ENCODE results near the gene SLC1A1.
"Not testable (repeated sequence)": the region's sequence is repeated elsewhere in the genome, so short reads cannot be mapped to it uniquely, and the experiment has no call there.

Gene SLC1A1

DNA sequence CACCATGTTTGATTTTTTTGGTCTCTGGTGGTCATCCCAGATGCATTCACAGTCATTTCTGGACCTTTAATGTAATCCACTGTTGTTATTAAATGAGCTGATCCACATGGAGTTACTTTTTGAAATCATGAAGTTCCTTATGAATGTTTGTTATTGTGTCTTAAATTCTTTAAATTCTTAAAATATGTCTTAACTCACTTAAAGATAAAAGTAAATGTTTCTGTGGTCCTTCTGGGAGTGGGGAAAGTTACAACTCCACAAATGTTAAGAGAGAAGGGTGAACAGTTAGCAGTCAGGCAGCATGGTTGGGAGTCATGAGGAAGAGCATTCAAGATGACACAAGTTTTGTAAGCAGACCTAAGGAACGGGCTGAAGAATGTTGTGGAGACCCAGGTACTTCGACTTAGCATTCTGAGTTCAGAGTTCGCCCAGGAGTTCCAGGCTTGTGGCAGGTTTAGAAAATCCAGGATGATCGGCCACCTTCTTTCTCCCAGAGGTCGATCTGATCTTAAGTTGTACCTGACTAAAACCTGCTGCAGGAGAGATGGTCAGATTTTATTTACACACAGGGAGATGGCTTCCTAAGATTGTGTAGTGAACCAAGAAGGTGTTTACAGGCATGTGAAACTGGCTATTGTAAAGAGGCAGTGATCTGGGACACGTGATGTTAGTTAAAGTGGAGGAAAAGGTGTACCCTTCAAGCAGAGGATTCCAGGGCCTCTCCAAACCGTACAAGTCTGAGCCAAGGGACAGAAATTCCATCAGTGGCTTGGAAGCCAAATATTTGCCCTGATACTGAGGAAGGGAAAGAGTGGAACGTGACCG, 17.2 kb downstream of the SLC1A1 start:
- no peak for FAIRE-seq

- no peak for FAIRE-seq
Observed at GRCh38 chr9:4508246-4508906, 18.1 kb downstream of the SLC1A1 start.

DNA sequence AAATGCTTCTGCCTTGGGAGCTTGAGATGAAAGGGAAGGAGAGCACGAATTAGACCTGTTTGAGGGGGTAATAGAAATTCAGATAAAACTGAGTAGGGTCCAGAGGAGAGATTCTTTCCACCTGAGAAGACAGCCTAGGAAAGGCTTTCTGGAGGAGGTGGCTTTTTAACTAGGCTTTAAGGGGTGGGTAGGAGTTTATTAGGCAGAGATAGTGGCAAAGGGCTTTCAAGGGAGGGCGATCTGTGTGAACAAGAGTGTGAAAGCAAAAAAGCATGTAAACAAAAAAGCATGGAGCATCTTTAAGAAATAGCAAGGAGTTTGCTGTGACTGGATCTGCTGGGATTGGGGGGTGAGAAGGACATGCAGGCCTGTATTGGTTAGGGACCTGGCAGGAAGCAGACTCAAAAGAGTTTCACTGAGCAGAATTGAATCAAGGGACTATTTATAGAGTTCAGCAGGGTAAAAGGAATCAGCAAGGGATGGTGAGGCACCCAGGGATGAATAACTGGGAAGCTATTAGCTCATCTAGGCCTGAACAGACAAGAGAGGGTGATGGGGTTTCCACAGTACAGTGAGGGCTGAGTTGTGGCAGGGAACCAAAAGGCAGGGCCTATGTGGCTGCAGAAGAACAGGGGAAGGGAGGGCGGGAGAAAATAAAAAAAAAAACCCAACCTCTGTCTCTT, 18.8 kb downstream of the SLC1A1 start:
- FAIRE-seq, result no peak

- FAIRE-seq, result no peak
Observed at GRCh38 chr9:4509590-4509984, 19.3 kb downstream of the SLC1A1 start.

DNA sequence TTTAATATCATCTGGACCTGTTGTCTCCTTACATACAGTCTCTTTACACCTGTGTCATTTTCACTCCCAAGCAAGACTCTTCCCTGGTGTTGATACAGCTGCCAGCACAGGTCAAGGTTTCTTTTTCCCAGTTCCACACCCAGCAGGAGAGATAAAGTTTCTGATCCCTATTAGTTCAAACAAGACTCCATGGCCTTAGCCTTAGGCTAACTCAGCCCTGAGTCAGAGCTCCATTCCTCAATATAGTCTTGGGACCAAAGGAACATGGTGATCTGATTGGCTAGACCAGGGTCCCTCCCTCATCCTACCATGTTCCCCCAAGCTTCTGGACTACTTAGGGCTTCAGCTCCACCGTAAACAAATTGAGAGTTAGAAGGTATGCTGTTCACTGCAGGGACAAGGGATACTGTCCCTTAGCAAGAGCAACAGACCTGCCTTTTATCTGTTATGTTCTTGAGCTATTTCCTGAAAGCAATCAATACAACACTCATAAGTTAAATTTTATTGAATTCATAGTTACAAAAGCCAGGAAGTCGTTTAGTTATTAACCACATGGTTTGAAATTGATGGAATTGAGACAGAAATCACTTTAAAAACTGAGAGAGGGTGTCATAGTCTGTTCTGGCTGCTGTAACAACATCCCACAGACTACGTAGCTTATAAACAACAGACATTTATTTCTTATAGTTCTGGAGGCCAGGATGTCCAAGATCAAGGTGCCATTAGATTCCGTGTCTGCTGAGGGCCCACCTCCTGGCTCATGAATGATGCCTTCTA, 20.5 kb downstream of the SLC1A1 start:
- FAIRE-seq, result no peak

DNA sequence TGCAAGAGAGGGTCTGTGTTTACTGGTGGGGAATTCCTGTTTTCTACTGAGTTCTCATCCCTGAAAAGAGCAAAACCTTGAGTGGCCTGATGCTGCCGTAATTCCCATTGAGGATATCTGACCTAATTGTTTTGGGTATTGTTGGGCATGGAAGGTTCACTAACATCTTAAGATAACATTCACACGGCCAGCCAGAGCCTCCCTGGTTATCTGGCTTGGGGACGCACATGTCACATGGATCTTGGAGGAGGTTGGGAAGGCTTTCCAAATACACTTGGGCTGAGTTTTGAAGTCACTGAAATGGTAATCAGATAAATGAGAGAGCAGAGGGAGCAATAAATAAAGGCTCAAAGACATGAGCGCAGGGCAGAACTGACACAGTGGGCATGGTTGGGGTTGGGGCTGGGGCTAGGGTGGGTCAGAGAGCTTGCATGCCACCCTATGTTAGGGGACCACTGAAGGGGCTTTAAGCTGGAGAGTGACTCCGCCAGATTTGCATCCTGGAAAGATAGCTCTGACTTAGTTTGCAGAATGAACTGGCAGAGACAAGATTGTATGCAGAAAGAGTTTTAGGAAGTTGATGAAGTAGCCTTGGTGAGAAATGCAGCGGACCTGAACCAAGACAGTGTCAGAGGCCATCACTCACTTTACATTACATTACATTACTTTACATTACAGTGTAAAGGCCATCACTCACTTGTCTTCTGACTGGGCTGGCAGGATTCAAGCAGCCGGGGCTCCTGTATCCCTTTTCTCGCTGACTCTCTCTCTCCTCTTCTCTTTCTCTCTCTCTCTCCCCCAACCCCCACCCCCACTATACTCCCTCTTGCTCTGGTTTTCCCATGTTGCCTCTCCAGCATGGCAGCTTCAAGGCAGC, 24.2 kb downstream of the SLC1A1 start:
- no peak for FAIRE-seq

DNA sequence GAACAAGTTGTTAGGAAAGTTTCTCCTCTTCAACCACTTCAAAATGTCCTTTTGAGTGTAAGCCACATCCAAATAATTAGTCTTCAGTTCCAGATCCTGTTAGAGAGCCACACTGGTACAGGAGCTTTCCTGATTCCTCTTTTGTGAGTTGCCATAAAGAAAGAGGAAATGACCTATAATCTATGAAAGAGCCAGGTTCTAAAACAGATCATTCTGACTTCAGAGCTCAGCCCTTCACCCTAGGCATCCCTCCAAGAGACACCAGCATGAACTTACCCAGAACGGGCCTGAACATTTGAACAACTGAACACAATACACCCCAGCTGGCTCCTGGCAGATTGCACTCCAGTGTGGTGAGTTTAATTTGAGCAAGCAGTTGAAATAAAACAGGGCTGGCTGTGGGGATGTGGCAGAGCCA, 25.7 kb downstream of the SLC1A1 start:
- no peak for FAIRE-seq

DNA sequence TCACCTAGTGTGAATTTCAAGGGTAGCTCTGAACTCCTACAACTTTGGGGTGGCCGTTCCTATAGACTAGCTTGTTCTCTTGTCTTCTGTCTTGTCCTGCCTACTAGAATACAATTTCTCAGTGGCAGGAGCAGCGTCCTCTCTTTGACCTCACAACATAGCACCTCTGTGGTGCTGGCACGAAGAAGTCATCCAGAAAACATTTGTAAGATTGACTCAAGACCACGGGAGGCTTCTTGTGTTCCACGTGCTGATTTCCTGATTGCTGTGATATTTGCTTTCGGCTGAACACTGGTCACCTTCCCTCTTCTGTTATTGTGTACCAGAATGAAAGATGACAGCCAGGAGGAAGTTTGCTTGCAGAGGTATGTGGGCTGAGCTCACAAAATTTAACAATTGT, 27.0 kb downstream of the SLC1A1 start:
- no peak for FAIRE-seq

DNA sequence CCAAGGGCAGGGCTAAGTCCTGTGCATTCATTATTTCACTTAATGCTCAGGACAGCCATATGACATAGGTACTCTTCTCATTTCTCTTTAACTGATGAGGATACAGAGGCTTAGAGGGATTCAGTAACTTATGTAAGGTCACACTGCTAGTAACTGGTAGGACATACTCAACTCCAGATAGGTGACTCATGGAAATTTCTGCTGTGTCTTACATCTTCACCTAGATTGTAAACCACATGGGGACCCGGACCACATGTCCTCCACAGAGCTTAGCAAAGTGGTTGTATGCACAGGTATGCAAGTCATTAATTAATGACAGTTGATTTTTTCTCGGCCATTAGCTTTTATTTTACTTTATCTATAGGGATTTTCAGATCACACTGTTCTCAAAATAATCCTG, 29.3 kb downstream of the SLC1A1 start:
- FAIRE-seq, result no peak

GRCh38 chr9:4520055-4520454, 29.8 kb downstream of the SLC1A1 start:
- no peak for FAIRE-seq

- no peak for FAIRE-seq
Observed at GRCh38 chr9:4530375-4530774, 40.1 kb downstream of the SLC1A1 start.

DNA sequence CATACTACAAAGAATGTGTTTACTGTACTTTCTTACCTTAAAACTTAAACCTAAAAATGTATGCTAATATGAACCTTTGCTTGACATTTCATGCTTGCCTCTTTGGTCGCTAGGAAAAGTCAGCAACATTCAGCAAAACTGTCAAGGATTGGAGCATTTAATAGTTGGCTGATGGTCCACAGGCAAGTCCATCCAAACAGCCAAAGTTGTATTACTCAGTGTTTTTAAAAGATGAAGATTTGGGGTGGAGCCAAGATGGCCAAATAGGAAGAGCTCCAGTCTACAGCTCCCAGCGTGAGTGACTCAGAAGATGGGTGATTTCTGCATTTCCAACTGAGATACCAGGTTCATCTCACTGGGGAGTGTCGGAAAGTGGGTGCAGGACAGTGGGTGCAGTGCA, 40.6 kb downstream of the SLC1A1 start:
- FAIRE-seq, result not testable (repeated sequence)

GRCh38 chr9:4531355-4531754, 41.1 kb downstream of the SLC1A1 start:
- not testable (repeated sequence) for FAIRE-seq

GRCh38 chr9:4533881-4534280, 43.6 kb downstream of the SLC1A1 start:
- not testable (repeated sequence) for FAIRE-seq

- FAIRE-seq, result not testable (repeated sequence)
Observed at GRCh38 chr9:4536196-4536595, 45.9 kb downstream of the SLC1A1 start.

GRCh38 chr9:4537581-4537980, 47.3 kb downstream of the SLC1A1 start:
- FAIRE-seq, result no peak

- no peak for FAIRE-seq
Observed at GRCh38 chr9:4538107-4538506, 47.8 kb downstream of the SLC1A1 start.

DNA sequence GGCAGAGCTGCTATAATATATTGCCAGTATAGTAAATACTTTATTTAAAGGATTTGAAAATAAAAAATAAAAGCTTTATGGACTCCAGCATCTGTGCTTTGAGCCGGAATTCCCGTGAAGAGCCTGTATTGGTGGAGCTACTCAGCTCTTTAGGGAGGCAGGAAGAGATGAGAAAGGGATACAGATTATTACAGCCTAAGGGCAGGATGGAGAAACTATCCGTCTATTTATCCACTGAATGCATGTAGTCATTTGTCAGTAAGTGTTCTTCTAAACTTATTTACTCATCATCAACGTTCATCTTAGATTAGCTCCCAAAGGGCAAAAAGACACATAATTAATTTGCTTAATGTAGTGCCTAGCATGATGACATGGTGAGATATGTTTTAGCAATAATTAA, 48.4 kb downstream of the SLC1A1 start:
- FAIRE-seq, result no peak

DNA sequence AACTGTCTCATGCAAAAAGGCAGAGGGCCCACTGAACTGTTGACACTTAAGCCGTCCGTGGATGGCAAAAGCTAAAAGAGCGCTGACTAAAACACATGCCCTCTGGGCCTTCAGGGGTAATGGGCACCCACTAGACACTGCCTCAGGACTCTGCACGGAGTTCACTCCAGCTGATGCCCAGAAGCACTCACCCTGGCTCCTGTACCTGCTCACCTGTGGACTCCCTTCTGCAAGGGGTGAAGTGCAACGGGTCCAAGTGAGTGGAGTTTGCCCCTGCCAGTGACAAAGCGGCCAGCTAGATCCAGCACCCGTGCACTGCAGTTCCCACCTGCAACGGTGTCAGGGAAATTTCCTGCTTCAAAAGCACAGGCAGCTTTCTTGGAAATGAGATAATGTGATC, 50.2 kb downstream of the SLC1A1 start:
- FAIRE-seq, result no peak

DNA sequence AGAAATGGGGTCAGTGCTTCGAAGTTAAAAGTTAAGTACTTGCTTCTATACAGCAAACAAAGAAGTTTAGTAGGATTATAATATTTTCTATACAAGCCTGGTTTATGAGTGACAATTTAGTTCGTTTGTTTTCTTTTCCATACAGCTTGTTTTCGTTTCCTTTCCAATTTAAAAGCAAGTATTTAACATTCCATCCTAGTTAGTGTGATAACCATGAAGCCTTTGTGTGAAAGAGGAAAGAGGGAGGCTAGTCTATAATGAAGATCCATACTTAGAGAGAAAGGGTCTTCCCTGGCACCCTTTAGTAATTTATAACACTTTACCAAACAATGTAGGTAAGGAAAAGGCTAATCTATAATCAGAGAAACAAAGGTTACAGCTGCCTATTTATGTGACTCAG, 51.0 kb downstream of the SLC1A1 start:
- FAIRE-seq, result no peak

- no peak for FAIRE-seq
Observed at GRCh38 chr9:4541856-4542255, 51.6 kb downstream of the SLC1A1 start.

DNA sequence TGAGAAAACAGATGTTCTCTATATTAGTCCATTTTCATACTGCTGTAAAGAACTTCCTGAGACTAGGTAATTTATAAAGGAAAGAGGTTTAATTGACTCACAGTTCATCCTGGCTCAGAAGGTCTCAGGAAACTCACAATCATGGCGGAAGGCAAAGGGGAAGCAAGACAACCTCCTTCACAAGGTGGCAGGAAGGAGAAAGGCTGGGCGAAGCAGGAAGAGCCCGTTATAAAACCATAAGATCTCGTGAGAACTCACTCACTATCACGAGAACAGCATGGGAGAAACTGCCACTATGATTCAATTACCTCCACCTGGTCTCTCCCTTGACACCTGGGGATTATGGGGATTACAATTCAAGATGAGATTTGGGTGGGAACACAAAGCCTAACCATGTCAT, 54.4 kb downstream of the SLC1A1 start:
- FAIRE-seq, result not testable (repeated sequence)

Measured in colon (tissue), 2 donors.